SU-DHL-6 (cell line): ENCODE data around the gene PITPNC1.

Source experiments
- CTCF ChIP-seq: fragments of 200-600 bp; sonication (generic); IDR thresholded peaks from one replicate; pipeline ENCODE4 v1.5.1; 2017; ENCODE audit warnings: antibody characterized with exemption, mild to moderate bottlenecking, low read length, moderate library complexity; ENCODE audit not compliant: insufficient read depth, poor library complexity, severe bottlenecking
- EZH2phosphoT487 ChIP-seq: fragments of 200-600 bp; sonication (generic), shearing (Covaris generic); conservative IDR thresholded peaks from 2 replicates; pipeline ENCODE4 v1.6.1; 2018; ENCODE audit warnings: mild to moderate bottlenecking, antibody characterized with exemption, low read length, moderate library complexity, mixed read lengths

DNA sequence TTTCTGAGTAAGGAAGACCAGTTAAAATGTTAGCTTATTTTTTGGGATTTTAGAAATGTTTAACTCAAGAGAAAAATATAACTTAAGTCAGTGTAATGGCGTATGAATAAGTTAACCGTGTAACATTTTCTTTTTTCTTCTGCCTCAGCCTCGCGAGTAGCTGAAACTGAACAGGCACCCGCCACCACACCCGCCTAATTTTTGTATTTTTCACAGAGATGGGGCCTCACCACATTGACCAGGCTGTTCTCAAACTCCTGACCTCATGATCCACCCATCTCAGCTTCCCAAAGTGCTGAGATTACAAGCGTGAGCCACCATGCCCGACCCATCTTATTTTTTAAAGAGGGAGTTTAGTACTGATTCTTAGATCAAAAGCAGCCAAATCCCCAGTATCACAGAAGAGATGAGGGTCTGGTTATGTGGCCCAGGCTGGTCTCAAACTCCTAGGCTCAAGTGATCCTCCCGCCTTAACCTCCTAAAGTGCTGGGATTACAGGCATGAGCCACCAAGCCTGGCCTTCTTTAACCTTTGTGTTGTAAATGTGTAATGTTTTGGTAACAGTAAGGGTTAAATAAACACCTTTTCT lies 16.8 kb downstream of the PITPNC1 start:
- TF ChIP-seq CTCF (no peak), EZH2phosphoT487 (no peak)
